ENCODE measurements around the gene LSR.

The LSR gene

GRCh38 chr19:35306473-35307246 lies 57.9 kb downstream of the LSR start:
- peak; percentile 37 for DNase-seq

GRCh38 chr19:35307931-35308330 lies 59.1 kb downstream of the LSR start:
- DNase-seq: no peak

GRCh38 chr19:35308910-35309309 lies 60.1 kb downstream of the LSR start:
- no peak for DNase-seq

- DNase-seq: no peak
These were observed 60.9 kb downstream of the LSR start for GRCh38 chr19:35309481-35310279.

GRCh38 chr19:35310331-35310730 lies 61.5 kb downstream of the LSR start:
- no peak for DNase-seq

GRCh38 chr19:35310811-35311465 lies 62.1 kb downstream of the LSR start:
- DNase-seq: no peak

GRCh38 chr19:35311901-35312665 lies 63.3 kb downstream of the LSR start:
- no peak for DNase-seq

GRCh38 chr19:35313587-35313986 lies 64.8 kb downstream of the LSR start:
- DNase-seq: no peak

- DNase-seq: no peak
These were observed 65.2 kb downstream of the LSR start for GRCh38 chr19:35314031-35314430.

GRCh38 chr19:35314858-35315470 lies 66.2 kb downstream of the LSR start:
- no peak for DNase-seq

GRCh38 chr19:35315883-35316282 lies 67.1 kb downstream of the LSR start:
- DNase-seq: no peak

GRCh38 chr19:35316560-35316959 lies 67.8 kb downstream of the LSR start:
- no peak for DNase-seq
